GM10266 (cell line): ENCODE results near the gene HS3ST3B1.

Source experiments
- DNase-seq: peaks from one replicate; pipeline ENCODE4 v3.0.0; 2012; ENCODE audit errors: extremely low spot score
- TF ChIP-seq, protein P1 (sequence below): IDR thresholded peaks from 2 replicates; pipeline ENCODE4 v1.5.1; 2012; ENCODE audit warnings: mild to moderate bottlenecking, low read depth; ENCODE audit not compliant: control insufficient read depth, insufficient read depth; ENCODE audit errors: missing control alignments

Gene HS3ST3B1

GRCh38 chr17:14372905-14373613, 72.2 kb downstream of the HS3ST3B1 start:
- TF ChIP-seq, protein P1, sequence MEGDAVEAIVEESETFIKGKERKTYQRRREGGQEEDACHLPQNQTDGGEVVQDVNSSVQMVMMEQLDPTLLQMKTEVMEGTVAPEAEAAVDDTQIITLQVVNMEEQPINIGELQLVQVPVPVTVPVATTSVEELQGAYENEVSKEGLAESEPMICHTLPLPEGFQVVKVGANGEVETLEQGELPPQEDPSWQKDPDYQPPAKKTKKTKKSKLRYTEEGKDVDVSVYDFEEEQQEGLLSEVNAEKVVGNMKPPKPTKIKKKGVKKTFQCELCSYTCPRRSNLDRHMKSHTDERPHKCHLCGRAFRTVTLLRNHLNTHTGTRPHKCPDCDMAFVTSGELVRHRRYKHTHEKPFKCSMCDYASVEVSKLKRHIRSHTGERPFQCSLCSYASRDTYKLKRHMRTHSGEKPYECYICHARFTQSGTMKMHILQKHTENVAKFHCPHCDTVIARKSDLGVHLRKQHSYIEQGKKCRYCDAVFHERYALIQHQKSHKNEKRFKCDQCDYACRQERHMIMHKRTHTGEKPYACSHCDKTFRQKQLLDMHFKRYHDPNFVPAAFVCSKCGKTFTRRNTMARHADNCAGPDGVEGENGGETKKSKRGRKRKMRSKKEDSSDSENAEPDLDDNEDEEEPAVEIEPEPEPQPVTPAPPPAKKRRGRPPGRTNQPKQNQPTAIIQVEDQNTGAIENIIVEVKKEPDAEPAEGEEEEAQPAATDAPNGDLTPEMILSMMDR: no peak
- no peak for DNase-seq

- TF ChIP-seq, protein P1: no peak
- DNase-seq: no peak
These were observed 72.9 kb downstream of the HS3ST3B1 start for GRCh38 chr17:14373614-14374259.

- DNase-seq: no peak
- TF ChIP-seq, protein P1: no peak
These were observed 73.4 kb downstream of the HS3ST3B1 start for GRCh38 chr17:14374268-14374667.

GRCh38 chr17:14376666-14377065, 75.8 kb downstream of the HS3ST3B1 start:
- TF ChIP-seq, protein P1: no peak
- DNase-seq: no peak

DNA sequence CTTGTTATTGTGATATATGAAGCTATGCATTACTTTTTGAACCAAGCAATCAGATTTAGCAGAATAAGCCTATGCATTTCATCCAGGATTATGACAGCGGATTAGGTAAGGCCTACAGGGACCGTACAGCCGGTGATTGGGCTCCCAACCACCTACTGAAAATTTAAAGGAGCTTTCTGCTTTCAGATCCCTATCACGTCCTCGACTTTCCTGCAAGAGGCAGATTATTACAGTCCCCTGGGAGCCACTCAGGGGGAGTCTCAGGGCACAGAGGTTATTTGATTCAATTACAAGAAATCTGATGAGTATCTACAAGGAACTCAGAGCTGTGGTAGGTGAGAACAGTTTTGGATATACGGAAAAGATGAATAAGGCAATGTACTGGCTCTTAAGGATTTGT, 80.7 kb downstream of the HS3ST3B1 start:
- no peak for DNase-seq
- TF ChIP-seq, protein P1: no peak

- DNase-seq: no peak
- TF ChIP-seq, protein P1: no peak
These were observed 86.2 kb downstream of the HS3ST3B1 start for GRCh38 chr17:14387036-14387435.

GRCh38 chr17:14389681-14390080, 88.8 kb downstream of the HS3ST3B1 start:
- TF ChIP-seq, protein P1: no peak
- DNase-seq: no peak
